Adrenal gland (tissue), 12 donors: ENCODE results near the gene ZNF692. TPM values are rescaled to one million over a fixed set of nuclear protein-coding genes. Genes with fewer than 3 reads are reported as not detected.
A peak's percentile ranks its signal among the peaks of the same experiment; 100 is the strongest.
"Not testable (repeated sequence)": the region's sequence is repeated elsewhere in the genome, so short reads cannot be mapped to it uniquely, and the experiment has no call there.

Experiments
- DNase-seq, 7 donors: peaks; one replicate each; pipeline ENCODE4 v3.0.0-alpha.2; 2019 to 2020
- H3K27ac ChIP-seq, 5 donors: fragments of 200-600 bp; sonication (generic) in 4 of 5; 1 replicate in 3 of 5; 2 replicates in 2 of 5; pipeline versions ENCODE4 v1.5.1 to v1.8.0; 2016 to 2020; ENCODE audit warnings: mild to moderate bottlenecking in 1 of 5
- H3K27me3 ChIP-seq: fragments of 200-600 bp; 2 replicates; pipeline ENCODE4 v1.8.0; 2021
- H3K36me3 ChIP-seq, 2 donors: fragments of 200-600 bp; replicated peaks in 1 of 2; 1 replicate in 1 of 2; 2 replicates in 1 of 2; pipeline versions ENCODE4 v1.5.1 to v1.8.0; 2018 to 2022
- H3K4me1 ChIP-seq, 2 donors: fragments of 200-600 bp; replicated peaks in 1 of 2; 1 replicate in 1 of 2; 2 replicates in 1 of 2; pipeline versions ENCODE4 v1.5.1 to v1.8.0; 2018 to 2021
- H3K4me3 ChIP-seq, 4 donors: fragments of 200-600 bp; sonication (generic) in 3 of 4; one replicate each; pipeline ENCODE4 v1.5.1; 2016 to 2018
- H3K9me3 ChIP-seq, 3 donors: fragments of 200-600 bp; sonication (generic) in 1 of 3; replicated peaks in 1 of 3; 1 replicate in 2 of 3; 2 replicates in 1 of 3; pipeline versions ENCODE4 v1.5.1 to v1.8.0; 2016 to 2021
- POLR2A ChIP-seq, 2 donors: fragments of 450-650 bp; IDR thresholded peaks; one replicate each; pipeline ENCODE4 v1.6.1; 2017; ENCODE audit warnings: antibody characterized with exemption in 2 of 2, mild to moderate bottlenecking in 2 of 2, moderate library complexity in 1 of 2
- WGBS, 4 donors: extraction: QIAGEN DNeasy Blood & Tissue Kit in 2 of 4; methylation state at CpG; one replicate each; pipeline versions ENCODE4 v1.1.5 to v1.1.7; 2013 to 2017; 5-methylcytosine and 5-hydroxymethylcytosine counted together
- intact Hi-C, 2 donors: fragments of 100-400 bp; cut with DNase I; formaldehyde crosslinking; loops; one replicate each; pipeline versions ENCODE4 v1.14.1 to v1.15.0; 2022 to 2023
- polyA plus RNA-seq, 3 donors: library from polyadenylated mRNA; stranded (reverse); fragments of 200-250 nt in 2 of 3; fragments of 350-450 nt in 1 of 3; fragmentation: Illumina TruSeq in 1 of 3; extraction: RNeasy Lipid Tissue Mini Kit (QIAGEN cat#74804) in 1 of 3; gene quantifications; one replicate each; pipeline ENCODE4 v1.2.3, GENCODE V29; 2013 to 2014
- total RNA-seq, 9 donors: library from RNA; depleted of rRNA in 4 of 9; stranded (reverse); fragments of >200 nt in 4 of 9; fragments of 120-200 nt in 1 of 9; fragmentation: NEBNext Ultra II Directional in 1 of 9; extraction: Animal tissue kit (Norgen Biotek cat#: 25700) in 1 of 9; gene quantifications; one replicate each; pipeline versions ENCODE4 v1.1.0 to v1.2.4, GENCODE V29; 2013 to 2023
- TF ChIP-seq, protein P1 (sequence below), 6 experiments: fragments of 450-650 bp in 4 of 6; fragments of 200-600 bp in 2 of 6; sonication (generic) in 1 of 6; IDR thresholded peaks; 1 replicate in 5 of 6; 2 replicates in 1 of 6; pipeline versions ENCODE4 v1.5.1 to v1.8.0; 2016 to 2021; ENCODE audit warnings: antibody characterized with exemption in 6 of 6, mild to moderate bottlenecking in 2 of 6, moderate library complexity in 1 of 6
- donor health status: healthy with polysubstance abuse.
- donor health status: Bipolar disorder and iron deficiency.
- donor health status: DM: yes; HTN: yes; CAD: no.
- donor health status: DM: no; HTN: no; CAD: no.
- donor health status: DM: no; HTN: no; CAD: no.
- donor health status: DM: yes; HTN: yes; CAD: no.

The ZNF692 gene
- total and polyA plus RNA-seq, 12 donors: 10.3 to 366 (median 30.4) TPM

GRCh38 chr1:248884632-248885295 is 25.9 kb upstream of the ZNF692 start:
- Histone ChIP-seq H3K27me3 (no peaks in the 10 kb centered on the region), H3K4me1 (no peaks in the 10 kb centered on the region), H3K36me3 (no peaks in the 10 kb centered on the region), H3K4me3 (no peak overlapping the region), H3K9me3 (no peaks in the 10 kb centered on the region), H3K27ac (no peak overlapping the region)
- intact Hi-C loops: no loop called here
- no peak for TF ChIP-seq POLR2A (IDR thresholded peaks at IDR 0.05)
- TF ChIP-seq, protein P1, sequence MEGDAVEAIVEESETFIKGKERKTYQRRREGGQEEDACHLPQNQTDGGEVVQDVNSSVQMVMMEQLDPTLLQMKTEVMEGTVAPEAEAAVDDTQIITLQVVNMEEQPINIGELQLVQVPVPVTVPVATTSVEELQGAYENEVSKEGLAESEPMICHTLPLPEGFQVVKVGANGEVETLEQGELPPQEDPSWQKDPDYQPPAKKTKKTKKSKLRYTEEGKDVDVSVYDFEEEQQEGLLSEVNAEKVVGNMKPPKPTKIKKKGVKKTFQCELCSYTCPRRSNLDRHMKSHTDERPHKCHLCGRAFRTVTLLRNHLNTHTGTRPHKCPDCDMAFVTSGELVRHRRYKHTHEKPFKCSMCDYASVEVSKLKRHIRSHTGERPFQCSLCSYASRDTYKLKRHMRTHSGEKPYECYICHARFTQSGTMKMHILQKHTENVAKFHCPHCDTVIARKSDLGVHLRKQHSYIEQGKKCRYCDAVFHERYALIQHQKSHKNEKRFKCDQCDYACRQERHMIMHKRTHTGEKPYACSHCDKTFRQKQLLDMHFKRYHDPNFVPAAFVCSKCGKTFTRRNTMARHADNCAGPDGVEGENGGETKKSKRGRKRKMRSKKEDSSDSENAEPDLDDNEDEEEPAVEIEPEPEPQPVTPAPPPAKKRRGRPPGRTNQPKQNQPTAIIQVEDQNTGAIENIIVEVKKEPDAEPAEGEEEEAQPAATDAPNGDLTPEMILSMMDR (IDR thresholded peaks at IDR 0.05): no peak
- 19 to 43% (median 30%) methylated on average over 1 of the region's 1 CpG for WGBS, 4 donors
- DNase-seq: no peak

DNA sequence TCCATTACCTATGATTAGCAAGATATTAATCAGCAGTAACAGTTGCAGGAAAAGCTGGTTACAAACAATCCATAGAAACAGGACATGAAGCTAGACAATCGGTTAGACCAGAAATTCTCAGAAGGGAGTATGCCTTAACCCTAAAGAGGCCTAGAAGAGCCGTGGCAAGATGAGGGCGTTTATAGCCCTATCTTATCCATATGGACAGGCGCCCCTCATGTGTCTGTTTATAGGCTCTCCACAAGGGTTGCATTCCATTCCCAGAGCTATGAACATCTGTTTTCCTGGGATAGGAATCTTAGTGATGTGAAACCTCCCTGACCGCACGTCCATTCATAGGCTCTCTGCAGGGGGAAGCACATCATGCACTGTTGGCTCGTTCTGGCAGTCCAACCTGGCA is 23.5 kb upstream of the ZNF692 start:
- H3K9me3 ChIP-seq, DNase-seq, H3K4me3 ChIP-seq, H3K4me1 ChIP-seq, H3K36me3 ChIP-seq, H3K27me3 ChIP-seq, intact Hi-C loops, H3K27ac ChIP-seq: not testable (repeated sequence)
- WGBS, 4 donors: 66 to 80% (median 75%) methylated on average over 6 to 7 of the region's 7 CpGs

- intact Hi-C loops: no loop called here
- WGBS, 4 donors: 76 to 85% (median 82%) methylated on average over 1 of the region's 1 CpG
- Histone ChIP-seq H3K4me3 (no peak overlapping the region), H3K27me3 (no peaks in the 10 kb centered on the region), H3K9me3 (no peaks in the 10 kb centered on the region), H3K36me3 (no peaks in the 10 kb centered on the region), H3K27ac (no peak overlapping the region), H3K4me1 (no peaks in the 10 kb centered on the region)
- no peak for DNase-seq
- TF ChIP-seq, protein P1 (IDR thresholded peaks at IDR 0.05): no peak
- TF ChIP-seq POLR2A (IDR thresholded peaks at IDR 0.05): no peak
These were observed 22.4 kb upstream of the ZNF692 start for GRCh38 chr1:248881261-248881660.

GRCh38 chr1:248873993-248874533 is 15.2 kb upstream of the ZNF692 start:
- WGBS, 4 donors: 2 to 7% (median 5%) methylated on average over 13 to 23 of the region's 23 CpGs
- H3K27me3 ChIP-seq: no peaks in the 10 kb centered on the region
- DNase-seq: peak in 6 of 7 donors; percentile 66 to 94 (median 76)
- no peaks in the 10 kb centered on the region for H3K36me3 ChIP-seq
- intact Hi-C loops: no loop called here
- H3K27ac ChIP-seq: peak overlapping the region; percentile 76 to 97 (median 95)
- H3K4me1 ChIP-seq: no peaks in the 10 kb centered on the region
- no peaks in the 10 kb centered on the region for H3K9me3 ChIP-seq
- peak overlapping the region in 2 of 4 donors; percentile 58 to 63 for H3K4me3 ChIP-seq
- TF ChIP-seq POLR2A (IDR thresholded peaks at IDR 0.05): no peak
- TF ChIP-seq, protein P1 (IDR thresholded peaks at IDR 0.05): peak in 1 of 6 experiments; percentile 5
